Measurements from ENCODE around the gene CARS2.

DNA sequence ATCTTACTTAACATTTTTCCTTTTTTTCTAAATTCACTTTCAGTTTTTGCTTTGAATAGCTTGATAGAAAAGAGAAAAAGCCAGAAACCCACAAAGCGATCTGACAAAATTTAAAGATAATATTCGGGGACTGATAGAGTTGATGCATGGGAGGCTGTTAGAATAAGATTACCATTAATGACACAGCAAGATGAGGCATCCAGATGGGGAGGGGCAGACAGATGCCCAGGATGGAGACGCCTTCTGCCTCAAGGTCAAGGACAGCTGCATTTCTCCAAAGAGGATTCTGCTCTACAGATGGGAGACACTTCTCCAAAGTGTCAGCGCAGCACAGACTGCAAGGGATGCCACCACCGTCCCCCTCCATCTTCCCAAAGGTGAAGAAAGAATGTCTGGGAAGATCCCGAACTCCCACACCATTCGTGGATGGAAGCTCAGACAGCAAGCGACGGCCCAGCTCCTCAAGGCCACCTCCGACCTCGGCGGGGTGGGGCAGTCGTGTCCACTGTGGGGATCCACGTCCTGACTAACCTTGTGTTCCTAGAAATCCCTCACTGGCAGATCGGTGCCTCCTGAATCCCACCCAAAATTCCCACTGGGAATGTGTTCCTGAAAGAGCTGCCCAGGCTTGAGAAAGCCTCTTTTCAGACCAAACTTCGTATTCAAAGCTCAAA is 57.6 kb downstream of the CARS2 start:
- no peak for TF ChIP-seq POLR2A (IDR thresholded peaks at IDR 0.05)
- TF ChIP-seq, protein P1, sequence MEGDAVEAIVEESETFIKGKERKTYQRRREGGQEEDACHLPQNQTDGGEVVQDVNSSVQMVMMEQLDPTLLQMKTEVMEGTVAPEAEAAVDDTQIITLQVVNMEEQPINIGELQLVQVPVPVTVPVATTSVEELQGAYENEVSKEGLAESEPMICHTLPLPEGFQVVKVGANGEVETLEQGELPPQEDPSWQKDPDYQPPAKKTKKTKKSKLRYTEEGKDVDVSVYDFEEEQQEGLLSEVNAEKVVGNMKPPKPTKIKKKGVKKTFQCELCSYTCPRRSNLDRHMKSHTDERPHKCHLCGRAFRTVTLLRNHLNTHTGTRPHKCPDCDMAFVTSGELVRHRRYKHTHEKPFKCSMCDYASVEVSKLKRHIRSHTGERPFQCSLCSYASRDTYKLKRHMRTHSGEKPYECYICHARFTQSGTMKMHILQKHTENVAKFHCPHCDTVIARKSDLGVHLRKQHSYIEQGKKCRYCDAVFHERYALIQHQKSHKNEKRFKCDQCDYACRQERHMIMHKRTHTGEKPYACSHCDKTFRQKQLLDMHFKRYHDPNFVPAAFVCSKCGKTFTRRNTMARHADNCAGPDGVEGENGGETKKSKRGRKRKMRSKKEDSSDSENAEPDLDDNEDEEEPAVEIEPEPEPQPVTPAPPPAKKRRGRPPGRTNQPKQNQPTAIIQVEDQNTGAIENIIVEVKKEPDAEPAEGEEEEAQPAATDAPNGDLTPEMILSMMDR (IDR thresholded peaks at IDR 0.05 in 4 of 5, conservative IDR thresholded peaks at IDR 0.05 in 1 of 5), result no peak
